ENCODE measurements around the gene DYNLRB1.

DNA sequence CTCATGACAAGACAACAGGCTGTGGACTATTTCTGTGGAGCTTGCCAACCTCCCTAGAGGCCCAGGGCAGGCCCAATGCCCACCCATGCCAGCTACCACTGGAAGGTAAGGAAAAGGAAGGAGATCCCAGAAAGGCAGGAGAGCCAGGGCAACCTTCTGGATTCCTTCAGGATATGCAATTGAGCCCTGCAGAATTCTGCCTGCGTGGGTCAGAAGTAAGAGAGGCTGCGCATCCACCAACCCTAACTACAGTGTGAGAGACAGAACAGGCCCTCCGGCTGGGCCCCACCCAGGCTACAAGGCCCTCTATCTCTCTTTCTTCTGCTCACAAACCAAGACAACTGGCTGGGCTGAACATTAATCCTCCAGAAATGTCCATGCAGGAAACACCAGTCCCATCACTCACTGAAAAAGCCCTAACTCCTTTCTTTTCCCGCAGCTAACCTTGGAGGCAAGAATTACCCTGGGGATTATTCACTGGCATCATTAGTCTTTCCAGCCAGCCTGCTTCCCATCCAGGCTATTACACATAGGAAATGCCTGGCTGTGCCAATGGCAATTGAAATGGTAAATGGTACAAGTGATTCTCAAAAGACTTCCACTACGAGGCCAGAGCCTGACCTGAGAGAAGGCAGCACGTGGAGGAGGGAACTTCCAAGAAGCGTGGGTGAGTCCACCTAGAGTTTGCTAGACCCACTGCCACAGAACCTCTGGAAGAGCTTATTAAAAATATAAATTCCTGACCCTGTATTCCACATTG, 57.5 kb downstream of the DYNLRB1 start:
- TF ChIP-seq TAF1 (IDR thresholded peaks at IDR 0.05; ENCODE audit: borderline replicate concordance, low read depth, low read length) (no peak), POLR2A (IDR thresholded peaks at IDR 0.05; ENCODE audit: low read depth, low read length) (no peak)

All from GM12892 (cell line).